ENCODE results near the gene FIGN.

FIGN gene

DNA sequence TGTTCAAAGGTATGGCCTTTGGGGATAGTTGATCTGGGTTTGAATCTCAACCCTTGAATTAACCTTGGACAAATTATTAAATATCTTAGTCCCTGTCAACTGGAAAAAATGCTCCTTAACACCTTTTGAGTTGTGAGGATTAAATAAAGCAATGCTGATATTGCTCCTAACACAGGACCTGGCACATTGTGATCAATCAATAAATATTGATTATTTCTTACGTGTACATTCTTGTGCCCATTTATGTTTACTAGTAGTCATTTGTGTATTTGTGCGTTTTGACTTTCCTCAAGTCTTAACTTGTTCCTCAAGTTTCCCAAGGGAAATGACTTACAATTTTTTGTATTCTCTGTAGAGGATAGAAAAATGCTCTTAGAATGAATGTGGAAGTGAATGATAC lies 19.6 kb upstream of the FIGN start:
- H3K4me1 Mint-ChIP-seq: no peaks in the 10 kb centered on the region
- ATAC-seq (no peak), DNase-seq (no peak)
- H3K9me3 Mint-ChIP-seq: peaks cover 0 to 5% of the 10 kb centered on the region in 2 donors
- H3K4me3 Mint-ChIP-seq: no peak overlapping the region
- no peak overlapping the region for H3K27ac Mint-ChIP-seq
- H3K27me3 Mint-ChIP-seq: no peaks in the 10 kb centered on the region

DNA sequence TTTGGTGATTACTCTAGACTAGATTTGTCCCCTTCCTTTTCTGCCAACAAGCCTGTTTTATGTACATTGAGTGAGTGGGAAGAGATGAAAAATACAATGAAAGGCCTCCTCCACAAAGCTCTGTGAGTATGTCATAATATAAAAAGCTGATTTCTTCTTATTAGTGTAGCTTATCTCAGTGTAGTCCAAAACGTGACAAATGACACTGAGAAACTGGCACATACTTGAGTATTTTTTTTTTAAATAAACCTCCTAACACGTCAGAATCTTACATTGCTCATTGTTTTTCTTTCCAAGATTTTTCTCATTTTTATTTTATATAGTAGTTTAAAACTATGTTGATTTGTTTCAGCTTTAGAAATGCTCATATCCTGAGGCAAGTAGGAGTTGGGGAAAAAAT lies 17.9 kb upstream of the FIGN start:
- Mint-ChIP-seq H3K27me3 (no peaks in the 10 kb centered on the region), H3K4me3 (no peak overlapping the region), H3K4me1 (no peaks in the 10 kb centered on the region), H3K9me3 (peaks cover 0 to 12% of the 10 kb centered on the region in 2 donors), H3K27ac (no peak overlapping the region)
- DNase-seq (no peak), ATAC-seq (no peak)

DNA sequence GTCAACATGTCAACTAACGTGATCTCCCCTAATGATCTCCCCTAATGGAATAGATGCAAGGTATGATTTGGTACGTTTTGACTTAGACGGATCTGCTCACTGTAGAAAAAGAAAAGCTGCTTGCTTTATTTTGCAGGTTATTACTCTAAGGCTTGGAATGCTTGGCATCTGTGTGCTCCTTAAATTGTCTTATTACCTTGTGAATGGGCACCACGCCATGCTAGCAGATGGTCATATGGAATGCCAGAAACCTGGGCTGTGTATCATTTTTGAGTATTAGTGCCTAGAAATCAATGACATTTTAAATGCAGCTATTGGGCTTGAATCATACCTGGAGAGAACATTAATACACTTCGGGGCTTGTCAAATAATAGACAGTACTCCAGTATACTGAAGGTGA lies 16.5 kb upstream of the FIGN start:
- ATAC-seq (no peak), DNase-seq (no peak)
- peaks cover 0 to 12% of the 10 kb centered on the region in 2 donors for H3K9me3 Mint-ChIP-seq
- H3K4me3 Mint-ChIP-seq: no peak overlapping the region
- H3K27ac Mint-ChIP-seq: no peak overlapping the region
- H3K4me1 Mint-ChIP-seq: no peaks in the 10 kb centered on the region
- no peaks in the 10 kb centered on the region for H3K27me3 Mint-ChIP-seq

DNA sequence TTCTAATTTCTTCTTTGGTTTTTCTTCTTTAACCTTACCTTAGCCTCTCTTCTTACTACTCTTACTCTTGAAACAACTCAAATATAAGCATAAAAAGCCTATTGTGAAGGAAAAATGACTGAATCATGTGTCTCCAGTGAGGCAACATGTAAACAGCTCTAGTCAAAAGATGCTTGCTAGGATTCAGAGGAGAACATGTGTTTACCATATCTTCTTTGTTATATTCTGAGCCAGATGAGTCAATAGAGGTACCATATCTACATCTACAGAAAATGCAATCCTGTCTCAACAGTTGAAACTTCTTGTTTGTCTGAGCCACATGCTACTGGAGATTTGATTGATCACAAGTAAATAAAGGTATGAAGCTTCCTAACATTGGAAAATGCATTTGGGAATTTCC lies 15.9 kb upstream of the FIGN start:
- H3K27me3 Mint-ChIP-seq: no peaks in the 10 kb centered on the region
- no peak overlapping the region for H3K27ac Mint-ChIP-seq
- ATAC-seq: no peak
- no peak for DNase-seq
- no peaks in the 10 kb centered on the region for H3K4me1 Mint-ChIP-seq
- H3K4me3 Mint-ChIP-seq: no peak overlapping the region
- peaks cover 0 to 12% of the 10 kb centered on the region in 2 donors for H3K9me3 Mint-ChIP-seq

DNA sequence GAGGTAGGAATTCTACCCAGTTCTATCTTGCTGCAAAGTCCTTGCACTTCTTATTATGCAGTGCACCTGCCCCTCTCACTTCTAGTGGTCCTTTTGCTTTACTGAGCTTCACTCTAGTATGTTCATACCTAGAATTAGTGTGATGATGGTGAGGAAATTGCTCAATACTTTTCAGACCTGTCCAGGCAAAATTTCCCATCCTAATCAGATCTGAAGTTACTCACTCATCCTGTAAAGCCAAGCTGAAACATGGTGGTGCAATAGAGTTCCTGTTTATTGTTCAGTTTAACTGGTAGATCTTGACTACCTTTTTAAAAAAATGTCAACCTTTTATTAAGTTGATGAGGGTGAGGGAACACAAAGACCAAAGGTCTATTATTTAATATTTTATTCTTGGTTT lies 12.6 kb upstream of the FIGN start:
- peaks cover 0 to 12% of the 10 kb centered on the region in 2 donors for H3K9me3 Mint-ChIP-seq

DNA sequence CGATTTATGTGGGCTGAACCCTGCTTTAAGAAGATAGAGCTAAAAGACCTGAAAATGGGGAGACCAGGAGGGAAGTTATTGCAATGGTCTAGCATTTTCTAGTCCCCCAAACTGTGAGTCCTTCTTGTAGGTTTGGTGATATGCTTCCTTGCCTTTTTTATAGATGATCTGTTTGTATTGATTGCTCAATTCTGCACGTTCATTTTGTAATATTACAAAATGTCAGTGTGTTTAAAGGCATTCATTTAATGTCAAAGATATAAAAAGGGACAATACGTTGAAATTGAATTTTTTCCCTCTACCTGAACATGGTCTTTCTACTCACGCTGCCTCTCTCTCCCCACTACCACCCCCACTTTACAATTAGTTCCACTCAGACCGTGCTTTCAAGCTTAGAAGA lies 5.6 kb upstream of the FIGN start:
- H3K27ac Mint-ChIP-seq: no peak overlapping the region
- no peaks in the 10 kb centered on the region for H3K9me3 Mint-ChIP-seq
- ATAC-seq: no peak
- no peak for DNase-seq
- H3K4me3 Mint-ChIP-seq: no peak overlapping the region
- peaks cover 10% of the 10 kb centered on the region for H3K27me3 Mint-ChIP-seq
- no peaks in the 10 kb centered on the region for H3K4me1 Mint-ChIP-seq

More for the DNA sequence above, 12.6 kb upstream of the FIGN start:
- H3K4me3 Mint-ChIP-seq: no peak overlapping the region
- ATAC-seq: no peak
- DNase-seq: no peak
- H3K27ac Mint-ChIP-seq: no peak overlapping the region
- no peaks in the 10 kb centered on the region for H3K4me1 Mint-ChIP-seq
- no peaks in the 10 kb centered on the region for H3K27me3 Mint-ChIP-seq

DNA sequence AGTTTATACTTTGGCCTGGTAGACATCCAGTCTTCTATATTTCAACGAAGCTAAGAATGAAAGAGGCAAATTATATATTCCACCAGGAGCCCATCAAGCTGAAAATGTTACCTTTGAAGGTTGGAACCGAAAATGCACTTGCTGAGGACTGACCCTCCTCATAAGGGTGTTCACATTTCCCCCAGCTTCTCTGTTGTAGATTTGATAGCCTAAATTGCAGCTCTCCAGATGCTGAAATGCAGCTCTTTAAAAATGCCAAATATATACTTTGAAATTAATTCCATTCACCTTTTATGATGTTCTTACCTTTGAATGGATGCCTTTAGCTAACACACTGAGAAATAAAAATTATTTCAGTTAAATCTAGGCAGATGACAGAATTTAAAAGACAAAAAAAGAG lies 1.8 kb upstream of the FIGN start:
- DNase-seq (no peak), ATAC-seq (no peak)
- no peak overlapping the region for H3K27ac Mint-ChIP-seq
- H3K4me1 Mint-ChIP-seq: peaks cover 6% of the 10 kb centered on the region
- H3K27me3 Mint-ChIP-seq: peaks cover 41% of the 10 kb centered on the region
- no peak overlapping the region for H3K4me3 Mint-ChIP-seq
- peaks cover 6 to 10% of the 10 kb centered on the region in 2 donors for H3K9me3 Mint-ChIP-seq

DNA sequence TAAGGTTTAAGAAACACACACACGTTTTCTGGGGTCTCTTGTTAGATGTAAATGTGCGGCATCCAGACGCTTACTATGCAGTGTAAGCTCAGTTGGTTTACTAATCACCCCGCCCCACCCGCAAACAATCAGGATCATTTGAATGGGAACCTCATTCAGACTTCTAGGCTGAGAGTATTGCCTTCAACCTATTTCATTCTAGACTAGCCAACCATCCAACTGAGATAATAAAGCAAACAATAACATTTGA lies 1.3 kb upstream of the FIGN start:
- DNase-seq (no peak), ATAC-seq (no peak)
- Mint-ChIP-seq H3K27me3 (peaks cover 41% of the 10 kb centered on the region), H3K4me3 (no peak overlapping the region), H3K9me3 (peaks cover 6 to 10% of the 10 kb centered on the region in 2 donors), H3K27ac (no peak overlapping the region), H3K4me1 (peaks cover 6% of the 10 kb centered on the region)

DNA sequence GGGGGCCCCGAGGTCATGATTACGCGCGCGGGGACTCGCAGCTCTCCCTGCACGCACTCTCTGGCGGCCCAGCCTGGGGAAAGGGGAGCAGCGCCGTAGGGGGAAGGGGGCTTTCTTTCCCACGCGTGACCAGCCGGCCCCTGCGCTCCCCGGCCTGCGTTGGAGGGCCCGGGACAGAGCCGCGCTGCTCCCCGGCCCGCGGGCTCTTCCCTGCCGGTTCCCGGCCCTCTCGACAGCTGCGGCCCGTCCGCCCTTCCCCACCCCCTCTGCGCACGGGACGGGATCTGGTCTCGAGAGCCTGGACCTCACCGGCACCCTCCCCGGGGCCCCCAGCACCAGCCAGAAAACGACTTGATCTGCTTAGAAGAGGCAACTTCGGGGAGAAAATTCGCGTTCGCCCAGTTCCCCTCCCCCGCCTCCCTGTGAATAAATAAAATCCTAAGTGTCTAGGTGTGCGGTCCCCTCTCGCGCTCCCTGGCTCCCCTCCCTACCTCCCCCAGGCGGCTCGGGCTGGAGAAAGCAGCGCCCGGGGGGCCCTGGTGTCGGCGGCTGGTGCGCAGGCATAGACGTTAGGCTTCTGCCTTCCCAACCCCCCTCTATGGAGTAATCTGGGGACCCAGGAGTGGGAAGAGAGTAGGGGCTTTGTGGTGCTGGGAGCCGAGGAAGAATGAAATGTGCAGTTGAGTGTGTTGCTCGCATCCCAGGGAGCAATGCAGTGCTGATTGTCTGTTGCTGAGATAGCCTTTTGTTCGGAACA lies 803 bp upstream of the FIGN start:
- H3K4me1 Mint-ChIP-seq: peaks cover 6% of the 10 kb centered on the region
- no peak overlapping the region for H3K4me3 Mint-ChIP-seq
- H3K27ac Mint-ChIP-seq: no peak overlapping the region
- DNase-seq (no peak), ATAC-seq (peak; percentile 42)
- peaks cover 41% of the 10 kb centered on the region for H3K27me3 Mint-ChIP-seq
- peaks cover 6 to 10% of the 10 kb centered on the region in 2 donors for H3K9me3 Mint-ChIP-seq

DNA sequence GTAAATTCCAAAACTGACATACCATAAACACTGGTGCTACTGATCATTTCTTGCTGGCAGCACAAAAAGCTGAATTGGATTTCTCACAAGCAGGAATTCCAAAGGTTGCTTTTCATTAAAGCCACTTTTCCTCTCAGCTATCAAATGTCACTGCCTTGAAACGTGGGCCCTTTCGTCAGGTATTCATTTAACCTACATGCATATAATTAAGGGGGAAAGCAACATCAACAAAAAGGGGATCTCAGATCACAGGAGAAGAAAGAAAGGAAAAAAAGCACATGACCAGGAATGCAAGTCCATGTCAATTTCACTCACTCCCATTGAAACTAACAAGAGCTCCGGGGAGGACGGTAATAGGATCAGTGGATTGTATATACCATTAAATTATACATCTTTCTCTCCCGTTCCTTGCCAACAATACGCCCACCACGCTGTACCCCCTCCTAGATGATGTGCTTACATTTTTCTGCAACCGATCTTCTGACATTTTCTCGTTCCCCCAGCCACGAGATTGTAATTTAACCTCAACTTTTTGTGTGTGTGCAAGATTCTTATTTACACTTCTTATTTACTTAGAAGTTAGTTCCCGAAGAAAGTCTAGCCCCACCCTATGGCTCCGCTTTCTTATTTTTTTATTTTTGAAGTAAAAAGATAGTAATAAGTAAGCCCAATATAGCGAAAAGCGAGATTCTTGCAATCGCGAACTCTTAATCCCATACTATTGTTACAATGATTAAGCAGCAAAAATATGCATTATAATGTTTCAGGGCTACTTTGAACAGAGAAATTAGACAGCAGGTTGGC lies 725 bp downstream of the FIGN start:
- H3K4me3 Mint-ChIP-seq: no peak overlapping the region
- no peak overlapping the region for H3K27ac Mint-ChIP-seq
- H3K9me3 Mint-ChIP-seq: peaks cover 6 to 10% of the 10 kb centered on the region in 2 donors
- DNase-seq (no peak), ATAC-seq (no peak)
- H3K27me3 Mint-ChIP-seq: peaks cover 41% of the 10 kb centered on the region
- peaks cover 6% of the 10 kb centered on the region for H3K4me1 Mint-ChIP-seq

DNA sequence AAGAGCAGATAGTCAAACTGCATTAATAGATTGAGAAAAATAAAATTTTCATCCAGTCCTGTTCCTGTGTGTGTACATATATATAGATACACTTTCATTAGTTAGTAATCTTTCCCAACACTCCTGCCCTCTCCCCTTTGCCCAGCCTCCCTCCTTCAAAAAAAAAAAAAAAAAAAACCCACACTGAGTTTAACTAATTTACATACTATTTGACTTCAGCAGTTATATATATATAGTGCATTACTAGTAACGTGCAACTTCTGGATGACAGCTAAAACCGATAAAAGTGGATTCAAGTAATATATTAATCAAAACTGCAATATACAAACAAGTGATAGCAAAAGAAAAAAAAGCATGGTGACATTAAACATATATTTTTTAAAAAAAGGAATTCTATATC lies 1.4 kb downstream of the FIGN start:
- no peak overlapping the region for H3K4me3 Mint-ChIP-seq
- peaks cover 41% of the 10 kb centered on the region for H3K27me3 Mint-ChIP-seq
- DNase-seq (no peak), ATAC-seq (no peak)
- H3K4me1 Mint-ChIP-seq: peaks cover 6% of the 10 kb centered on the region
- peaks cover 6 to 10% of the 10 kb centered on the region in 2 donors for H3K9me3 Mint-ChIP-seq
- H3K27ac Mint-ChIP-seq: no peak overlapping the region

DNA sequence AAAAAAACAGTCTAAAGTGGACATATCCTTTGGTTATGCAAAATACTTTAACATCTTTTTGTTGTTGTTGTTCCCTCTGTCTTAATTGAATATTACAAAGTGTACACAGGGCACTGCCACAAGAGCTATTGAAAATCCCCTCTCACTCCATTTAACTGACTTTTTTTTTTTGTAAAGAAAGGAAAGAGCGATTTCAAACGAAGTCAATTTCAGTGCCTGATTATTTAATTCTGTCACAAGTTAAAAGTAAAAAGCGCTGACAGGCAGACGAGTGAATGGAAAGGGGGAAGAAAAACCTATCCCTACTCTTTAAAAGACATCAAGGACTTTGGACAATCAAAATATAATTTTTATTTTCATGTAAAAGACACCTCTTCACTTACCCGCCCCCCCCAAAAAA lies 1.9 kb downstream of the FIGN start:
- no peak overlapping the region for H3K27ac Mint-ChIP-seq
- no peak for ATAC-seq
- peaks cover 41% of the 10 kb centered on the region for H3K27me3 Mint-ChIP-seq
- DNase-seq: no peak
- peaks cover 6 to 10% of the 10 kb centered on the region in 2 donors for H3K9me3 Mint-ChIP-seq
- H3K4me3 Mint-ChIP-seq: no peak overlapping the region
- peaks cover 6% of the 10 kb centered on the region for H3K4me1 Mint-ChIP-seq

DNA sequence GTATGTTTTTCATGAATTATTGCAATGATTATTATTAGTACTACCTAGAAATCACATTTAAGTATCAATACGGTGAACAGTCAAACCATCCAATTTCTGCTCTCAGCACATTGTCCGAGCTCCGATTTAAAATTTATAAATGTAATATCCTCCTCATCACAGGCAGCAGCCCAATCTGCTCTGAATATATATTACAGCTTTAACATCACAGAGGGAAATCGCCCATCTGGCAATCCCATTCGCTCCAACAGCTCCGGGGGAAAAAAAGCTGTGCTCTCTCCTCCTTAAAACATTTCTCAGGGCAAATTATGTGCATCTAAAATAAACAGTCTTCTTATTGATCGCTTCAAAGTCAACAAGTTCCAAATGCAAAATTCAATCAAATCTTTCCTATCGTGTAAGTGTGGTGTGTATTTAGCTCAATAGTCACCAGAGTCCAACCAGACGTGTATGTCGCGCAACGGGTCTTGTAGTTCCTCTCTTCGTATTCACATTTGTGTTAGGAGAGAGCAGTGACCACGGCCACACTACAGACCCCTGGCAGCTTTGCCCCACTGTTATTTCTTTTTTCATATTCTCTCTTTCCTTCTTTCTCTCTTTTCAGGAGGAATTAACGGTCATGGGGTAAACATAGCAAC lies 2.4 kb downstream of the FIGN start:
- Mint-ChIP-seq H3K4me3 (no peak overlapping the region), H3K27me3 (peaks cover 41% of the 10 kb centered on the region), H3K4me1 (peaks cover 6% of the 10 kb centered on the region), H3K27ac (no peak overlapping the region), H3K9me3 (peaks cover 6 to 10% of the 10 kb centered on the region in 2 donors)
- DNase-seq (no peak), ATAC-seq (no peak)

DNA sequence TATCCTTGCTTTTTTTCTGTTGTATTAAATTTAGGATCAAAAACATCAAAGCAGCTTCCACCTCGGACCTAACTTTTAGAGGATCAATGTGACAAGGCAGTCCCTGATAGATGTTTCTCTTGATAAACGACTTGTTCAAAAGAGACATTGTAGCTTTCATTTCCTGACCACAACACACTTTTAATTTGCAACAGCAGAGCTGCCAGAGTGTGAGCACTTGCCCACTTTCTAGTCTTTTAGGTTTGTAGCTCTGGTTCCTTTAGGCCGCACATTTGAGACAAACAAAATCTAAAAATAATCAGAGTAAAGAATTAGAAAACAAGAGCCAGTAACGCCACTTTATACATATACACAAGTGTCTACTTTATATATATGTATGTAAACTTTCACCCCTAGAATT lies 3.1 kb downstream of the FIGN start:
- no peak for ATAC-seq
- H3K27ac Mint-ChIP-seq: no peak overlapping the region
- H3K27me3 Mint-ChIP-seq: peaks cover 41% of the 10 kb centered on the region
- peaks cover 6 to 10% of the 10 kb centered on the region in 2 donors for H3K9me3 Mint-ChIP-seq
- H3K4me1 Mint-ChIP-seq: peaks cover 6% of the 10 kb centered on the region
- no peak for DNase-seq
- H3K4me3 Mint-ChIP-seq: no peak overlapping the region

DNA sequence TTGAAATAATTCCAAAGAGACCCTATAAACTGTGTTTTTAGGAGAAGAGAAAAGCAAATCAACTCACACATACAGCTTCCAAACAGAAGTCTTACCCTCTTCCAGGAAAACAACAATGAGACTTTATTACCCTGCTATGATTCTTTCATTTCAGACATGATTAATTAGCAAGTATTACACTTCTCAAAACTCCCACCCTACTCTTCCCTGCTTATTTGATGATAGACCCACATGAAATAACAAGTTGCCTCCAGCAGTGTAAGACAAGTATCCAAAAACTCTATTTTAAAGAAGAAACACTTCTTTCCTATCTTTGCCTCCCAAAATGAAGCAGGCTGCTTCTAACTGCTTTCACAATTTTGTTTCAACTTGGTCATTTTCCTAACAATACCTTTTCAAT lies 4.1 kb downstream of the FIGN start:
- DNase-seq (no peak), ATAC-seq (no peak)
- H3K4me1 Mint-ChIP-seq: peaks cover 6% of the 10 kb centered on the region
- no peak overlapping the region for H3K4me3 Mint-ChIP-seq
- H3K27me3 Mint-ChIP-seq: peaks cover 32% of the 10 kb centered on the region
- H3K27ac Mint-ChIP-seq: no peak overlapping the region
- H3K9me3 Mint-ChIP-seq: peaks cover 6 to 10% of the 10 kb centered on the region in 2 donors

DNA sequence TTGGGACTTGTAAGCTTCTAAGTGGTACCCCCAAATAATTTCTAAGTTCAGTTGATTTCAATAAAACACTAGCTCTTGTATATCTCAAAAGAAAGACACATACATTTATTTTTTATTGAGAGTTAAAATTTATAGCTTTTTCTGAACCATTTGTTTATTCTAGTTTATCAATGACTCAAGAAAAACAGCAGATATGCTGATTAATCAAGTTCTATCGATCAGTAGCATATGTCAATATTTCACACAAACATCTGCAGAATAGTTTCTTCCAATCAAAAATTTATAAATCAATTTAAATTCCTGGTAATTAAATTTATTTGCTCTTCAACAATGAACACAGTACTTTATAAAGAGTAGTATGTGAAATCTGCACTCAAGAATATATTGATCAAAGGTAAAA lies 5.3 kb downstream of the FIGN start:
- Mint-ChIP-seq H3K27ac (no peak overlapping the region), H3K4me3 (no peak overlapping the region), H3K9me3 (peaks cover under 1 to 5% of the 10 kb centered on the region in 2 donors), H3K4me1 (no peaks in the 10 kb centered on the region), H3K27me3 (peaks cover 23% of the 10 kb centered on the region)
- DNase-seq (no peak), ATAC-seq (no peak)
